Lung (tissue), 12 donors: ENCODE data around the gene PGD. TPM values are rescaled to one million over a fixed set of nuclear protein-coding genes. Genes with fewer than 3 reads are reported as not detected.

Experiments used
- ATAC-seq: fragments of 200-7000 bp; cut with Tn5 transposase; one replicate; pipeline ENCODE4 v1.9.1; 2020; ENCODE audit warnings: moderate number of reproducible peaks; ENCODE audit not compliant: insufficient read depth, low FRiP score
- DNase-seq, 3 donors: peaks; one replicate each; pipeline ENCODE4 v3.0.0-alpha.2; 2013 to 2017
- H3K27ac ChIP-seq, 2 donors: one replicate each; pipeline ENCODE4 v1.5.1; 2013; ENCODE audit warnings: mild to moderate bottlenecking in 2 of 2, moderate library complexity in 2 of 2, control low read depth in 1 of 2, inconsistent platforms in 1 of 2, low read depth in 1 of 2, low read length in 1 of 2
- H3K27me3 ChIP-seq, 3 donors: one replicate each; pipeline ENCODE4 v1.5.1; 2013; ENCODE audit warnings: low read length in 2 of 3; ENCODE audit not compliant: control insufficient read depth in 3 of 3, insufficient read depth in 3 of 3
- H3K36me3 ChIP-seq, 4 donors: one replicate each; pipeline ENCODE4 v1.5.1; 2013; ENCODE audit warnings: low read length in 4 of 4, mild to moderate bottlenecking in 1 of 4, moderate library complexity in 1 of 4; ENCODE audit not compliant: control insufficient read depth in 4 of 4, insufficient read depth in 4 of 4
- H3K4me1 ChIP-seq, 5 donors: one replicate each; pipeline ENCODE4 v1.5.1; 2013; ENCODE audit warnings: low read length in 5 of 5, mild to moderate bottlenecking in 2 of 5, moderate library complexity in 1 of 5; ENCODE audit not compliant: control insufficient read depth in 5 of 5, insufficient read depth in 5 of 5
- H3K4me3 ChIP-seq: one replicate; pipeline ENCODE4 v1.5.1; 2013; ENCODE audit warnings: mild to moderate bottlenecking, control low read depth, moderate library complexity
- H3K9ac ChIP-seq, 2 donors: one replicate each; pipeline ENCODE4 v1.5.1; 2013; ENCODE audit warnings: low read length in 2 of 2, control low read depth in 1 of 2; ENCODE audit not compliant: insufficient read depth in 1 of 2
- H3K9me3 ChIP-seq, 4 donors: one replicate each; pipeline ENCODE4 v1.5.1; 2013; ENCODE audit warnings: low read length in 3 of 4, mild to moderate bottlenecking in 1 of 4, moderate library complexity in 1 of 4; ENCODE audit not compliant: control insufficient read depth in 4 of 4, insufficient read depth in 3 of 4
- CTCF ChIP-seq: IDR thresholded peaks from 2 replicates; pipeline ENCODE4 v1.5.1; 2012; ENCODE audit warnings: mild to moderate bottlenecking; ENCODE audit errors: control extremely low read depth, extremely low read depth
- WGBS, 2 donors: extraction: QIAGEN DNeasy Blood & Tissue Kit; methylation state at CpG; one replicate each; pipeline ENCODE4 v1.1.7; 2013; 5-methylcytosine and 5-hydroxymethylcytosine counted together
- polyA plus RNA-seq, 2 donors: library from polyadenylated mRNA; stranded (reverse); fragments of 200-250 nt; gene quantifications; one replicate each; pipeline ENCODE4 v1.2.1, GENCODE V29; 2013
- total RNA-seq, 2 donors: library from RNA; depleted of rRNA in 1 of 2; stranded (reverse); fragments of >200 nt in 1 of 2; gene quantifications; one replicate each; pipeline ENCODE4 v1.2.1, GENCODE V29; 2014 to 2021
- donor health status: control.
- donor health status: control.
- donor health status: Bipolar disorder and iron deficiency.
- donor health status: healthy.
- donor health status: DM: yes; HTN: yes; CAD: no.

The PGD gene
- total and polyA plus RNA-seq, 4 donors: 47.8 to 421 (median 164) TPM

- no peak for TF ChIP-seq CTCF
- Histone ChIP-seq H3K27ac (no peak overlapping the region), H3K36me3 (peaks cover 12 to 23% (median 18%) of the 10 kb centered on the region in 4 donors), H3K9ac (no peak overlapping the region), H3K9me3 (no peaks in the 10 kb centered on the region), H3K4me1 (peaks cover 0 to 10% (median 6%) of the 10 kb centered on the region in 5 donors), H3K4me3 (no peak overlapping the region), H3K27me3 (no peaks in the 10 kb centered on the region)
- DNase-seq (no peak), ATAC-seq (no peak)
- WGBS, 2 donors: 73 to 82% methylated on average over 1 of the region's 1 CpG
Observed at GRCh38 chr1:10401281-10401680, 2.4 kb downstream of the PGD start.

- peaks cover 15 to 34% (median 28%) of the 10 kb centered on the region in 4 donors for H3K36me3 ChIP-seq
- 95 to 97% methylated on average over 9 of the region's 9 CpGs for WGBS, 2 donors
Observed at GRCh38 chr1:10402729-10403274, 3.9 kb downstream of the PGD start.

GRCh38 chr1:10407201-10407600 lies 8.3 kb downstream of the PGD start:
- Histone ChIP-seq H3K27me3 (no peaks in the 10 kb centered on the region), H3K9me3 (no peaks in the 10 kb centered on the region), H3K9ac (no peak overlapping the region), H3K36me3 (peaks cover 20 to 60% (median 48%) of the 10 kb centered on the region in 4 donors), H3K27ac (no peak overlapping the region), H3K4me1 (no peaks in the 10 kb centered on the region), H3K4me3 (no peak overlapping the region)
- 95 to 97% methylated on average over 2 of the region's 2 CpGs for WGBS, 2 donors
- no peak for TF ChIP-seq CTCF
- ATAC-seq: no peak
- no peak for DNase-seq

More at GRCh38 chr1:10402729-10403274, 3.9 kb downstream of the PGD start:
- H3K9ac ChIP-seq: no peak overlapping the region
- H3K9me3 ChIP-seq: no peaks in the 10 kb centered on the region
- H3K4me1 ChIP-seq: peaks cover 0 to 10% (median 6%) of the 10 kb centered on the region in 5 donors
- no peak overlapping the region for H3K4me3 ChIP-seq
- no peak for TF ChIP-seq CTCF
- DNase-seq: no peak
- H3K27ac ChIP-seq: no peak overlapping the region
- no peak for ATAC-seq
- H3K27me3 ChIP-seq: no peaks in the 10 kb centered on the region
